OCI-LY1 (cell line): Measurements from ENCODE around the gene ALG9.

Experiments
- H2AFZ ChIP-seq: fragments of 200-600 bp; sonication (generic), shearing (Covaris generic); 2 replicates; pipeline ENCODE4 v1.6.0; 2014; ENCODE audit warnings: antibody characterized with exemption, mild to moderate bottlenecking, low read length
- H3F3A ChIP-seq: fragments of 200-600 bp; sonication (generic), shearing (Covaris generic); 2 replicates; pipeline ENCODE4 v1.6.0; 2014; ENCODE audit warnings: mild to moderate bottlenecking, antibody characterized with exemption, low read length, moderate library complexity; ENCODE audit not compliant: insufficient read depth
- H3K27ac ChIP-seq: fragments of 200-600 bp; sonication (generic); 2 replicates; pipeline ENCODE4 v1.5.1; 2014; ENCODE audit warnings: low read length, mixed run types, mild to moderate bottlenecking, low read depth; ENCODE audit not compliant: poor library complexity, severe bottlenecking
- H3K27me3 ChIP-seq: fragments of 200-600 bp; sonication (generic); 2 replicates; pipeline ENCODE4 v1.6.0; 2014; ENCODE audit warnings: antibody characterized with exemption, mild to moderate bottlenecking, low read length, moderate library complexity; ENCODE audit not compliant: insufficient read depth
- H3K36me3 ChIP-seq: fragments of 200-600 bp; sonication (generic); 2 replicates; pipeline ENCODE4 v1.6.1; 2014; ENCODE audit warnings: mild to moderate bottlenecking, antibody characterized with exemption, low read length, moderate library complexity, mixed read lengths; ENCODE audit not compliant: insufficient read depth
- H3K4me1 ChIP-seq: fragments of 200-600 bp; sonication (generic); 2 replicates; pipeline ENCODE4 v1.5.1; 2014; ENCODE audit warnings: mild to moderate bottlenecking, low read length, moderate library complexity; ENCODE audit not compliant: insufficient read depth, severe bottlenecking
- H3K4me2 ChIP-seq: fragments of 200-600 bp; sonication (generic), shearing (Covaris generic); 2 replicates; pipeline ENCODE4 v1.6.1; 2014; ENCODE audit warnings: low read length
- H3K4me3 ChIP-seq: fragments of 200-600 bp; sonication (generic); 2 replicates; pipeline ENCODE4 v1.5.1; 2014; ENCODE audit warnings: low read length, low read depth, mild to moderate bottlenecking, mixed read lengths; ENCODE audit not compliant: poor library complexity, severe bottlenecking
- H3K79me2 ChIP-seq: fragments of 200-600 bp; shearing (Covaris generic); 2 replicates; pipeline ENCODE4 v1.6.1; 2016; ENCODE audit warnings: mixed run types, low read length, mixed read lengths; ENCODE audit not compliant: insufficient read depth
- H3K9ac ChIP-seq: fragments of 200-600 bp; sonication (generic), shearing (Covaris generic); 2 replicates; pipeline ENCODE4 v1.6.1; 2014; ENCODE audit warnings: mild to moderate bottlenecking, low read length, mixed read lengths
- H3K9me2 ChIP-seq: fragments of 200-600 bp; sonication (generic), shearing (Covaris generic); 2 replicates; pipeline ENCODE4 v1.6.1; 2014; ENCODE audit warnings: low read depth, mild to moderate bottlenecking, low read length, mixed read lengths
- H3K9me3 ChIP-seq: fragments of 200-600 bp; shearing (Covaris generic); 2 replicates; pipeline ENCODE4 v1.6.1; 2014; ENCODE audit warnings: low read length, mixed read lengths
- H4K20me1 ChIP-seq: fragments of 200-600 bp; sonication (generic), shearing (Covaris generic); 2 replicates; pipeline ENCODE4 v1.6.0; 2016; ENCODE audit warnings: mild to moderate bottlenecking, low read length; ENCODE audit not compliant: insufficient read depth
- EZH2 ChIP-seq: fragments of 200-600 bp; sonication (generic), shearing (Covaris generic); IDR thresholded peaks from 2 replicates; pipeline ENCODE4 v1.8.0; 2017; ENCODE audit warnings: borderline replicate concordance, mixed run types, mild to moderate bottlenecking, antibody characterized with exemption, low read length, moderate library complexity, mixed read lengths
- TF ChIP-seq, protein P1 (sequence below): fragments of 200-600 bp; sonication (generic), shearing (Covaris generic); IDR thresholded peaks from 2 replicates; pipeline ENCODE4 v1.5.1; 2017; ENCODE audit warnings: mild to moderate bottlenecking, antibody characterized with exemption, low read length, moderate library complexity, mixed read lengths

The ALG9 gene

DNA sequence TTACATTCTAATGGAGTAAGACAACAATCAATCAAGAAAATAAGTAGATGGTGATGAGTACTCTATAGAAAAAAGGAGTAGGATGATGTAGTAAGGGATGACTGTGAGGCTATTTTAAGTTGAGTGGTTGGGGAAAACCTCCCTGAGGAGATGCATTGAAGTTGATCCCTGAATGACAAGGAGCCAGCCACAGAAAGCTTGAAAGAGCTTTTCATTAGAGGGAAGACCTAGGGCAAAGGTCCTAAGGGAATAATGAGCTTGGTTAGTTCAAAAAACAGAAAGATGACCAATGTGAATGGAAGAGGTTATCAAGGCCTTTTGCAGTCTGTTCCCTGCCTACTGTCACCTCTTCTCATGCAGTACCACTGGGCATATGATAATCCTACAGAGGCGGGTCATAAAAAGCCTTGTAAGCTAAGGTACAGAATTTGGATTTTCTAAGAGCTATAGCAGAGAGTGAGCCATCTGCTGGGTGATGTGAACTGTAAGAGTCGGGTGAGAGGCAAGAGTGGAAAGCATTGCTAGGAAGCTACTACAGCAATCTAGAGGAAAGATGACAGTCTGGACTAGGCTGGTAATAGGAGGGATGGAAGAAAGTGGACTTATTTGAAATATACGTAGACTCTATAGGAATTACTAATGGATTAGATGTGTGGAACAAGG lies 108.3 kb downstream of the ALG9 start:
- Histone ChIP-seq H3K79me2 (peaks cover 10% of the 10 kb centered on the region), H3K36me3 (peaks cover 65% of the 10 kb centered on the region)

DNA sequence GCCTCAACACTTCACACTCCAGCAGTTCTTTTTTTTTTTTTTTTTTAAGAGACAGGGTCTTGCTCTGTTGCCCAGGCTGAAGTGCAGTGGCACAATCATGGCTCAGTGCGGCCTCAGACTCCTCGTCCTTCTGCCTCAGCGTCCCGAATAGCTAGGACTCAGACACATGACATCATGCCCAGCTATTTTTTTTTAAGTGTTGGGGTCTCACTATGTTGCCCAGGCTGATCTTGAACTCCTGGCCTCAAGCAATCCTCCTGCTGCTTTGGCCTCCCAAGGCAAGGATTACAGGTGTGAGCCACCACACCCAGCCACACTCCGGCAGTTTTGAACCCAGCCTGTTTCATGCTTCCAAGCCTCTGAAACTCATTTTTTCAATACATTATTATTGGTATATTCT lies 108.9 kb downstream of the ALG9 start:
- no peaks in the 10 kb centered on the region for H3F3A ChIP-seq
- no peak overlapping the region for H3K4me3 ChIP-seq
- H3K9me3 ChIP-seq: no peaks in the 10 kb centered on the region
- H2AFZ ChIP-seq: no peak overlapping the region
- no peaks in the 10 kb centered on the region for H3K27me3 ChIP-seq
- H3K79me2 ChIP-seq: peaks cover 10% of the 10 kb centered on the region
- peaks cover 71% of the 10 kb centered on the region for H3K36me3 ChIP-seq
- no peak for TF ChIP-seq EZH2
- TF ChIP-seq, protein P1, sequence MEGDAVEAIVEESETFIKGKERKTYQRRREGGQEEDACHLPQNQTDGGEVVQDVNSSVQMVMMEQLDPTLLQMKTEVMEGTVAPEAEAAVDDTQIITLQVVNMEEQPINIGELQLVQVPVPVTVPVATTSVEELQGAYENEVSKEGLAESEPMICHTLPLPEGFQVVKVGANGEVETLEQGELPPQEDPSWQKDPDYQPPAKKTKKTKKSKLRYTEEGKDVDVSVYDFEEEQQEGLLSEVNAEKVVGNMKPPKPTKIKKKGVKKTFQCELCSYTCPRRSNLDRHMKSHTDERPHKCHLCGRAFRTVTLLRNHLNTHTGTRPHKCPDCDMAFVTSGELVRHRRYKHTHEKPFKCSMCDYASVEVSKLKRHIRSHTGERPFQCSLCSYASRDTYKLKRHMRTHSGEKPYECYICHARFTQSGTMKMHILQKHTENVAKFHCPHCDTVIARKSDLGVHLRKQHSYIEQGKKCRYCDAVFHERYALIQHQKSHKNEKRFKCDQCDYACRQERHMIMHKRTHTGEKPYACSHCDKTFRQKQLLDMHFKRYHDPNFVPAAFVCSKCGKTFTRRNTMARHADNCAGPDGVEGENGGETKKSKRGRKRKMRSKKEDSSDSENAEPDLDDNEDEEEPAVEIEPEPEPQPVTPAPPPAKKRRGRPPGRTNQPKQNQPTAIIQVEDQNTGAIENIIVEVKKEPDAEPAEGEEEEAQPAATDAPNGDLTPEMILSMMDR: no peak
- H3K9ac ChIP-seq: no peak overlapping the region
- peaks cover 26% of the 10 kb centered on the region for H3K4me1 ChIP-seq
- H3K4me2 ChIP-seq: no peak overlapping the region
- no peaks in the 10 kb centered on the region for H3K9me2 ChIP-seq
- no peaks in the 10 kb centered on the region for H4K20me1 ChIP-seq
- H3K27ac ChIP-seq: no peak overlapping the region

More for the DNA sequence above, 108.3 kb downstream of the ALG9 start:
- Histone ChIP-seq H3K9me2 (no peaks in the 10 kb centered on the region), H3K4me3 (no peak overlapping the region), H3K9me3 (no peaks in the 10 kb centered on the region), H4K20me1 (no peaks in the 10 kb centered on the region), H3K9ac (no peak overlapping the region), H3F3A (no peaks in the 10 kb centered on the region), H2AFZ (no peak overlapping the region), H3K27ac (no peak overlapping the region), H3K27me3 (no peaks in the 10 kb centered on the region), H3K4me2 (no peak overlapping the region), H3K4me1 (peaks cover 26% of the 10 kb centered on the region)
- no peak for TF ChIP-seq EZH2
- TF ChIP-seq, protein P1: peak; percentile 35; the same call in 1 of the 2 replicates

DNA sequence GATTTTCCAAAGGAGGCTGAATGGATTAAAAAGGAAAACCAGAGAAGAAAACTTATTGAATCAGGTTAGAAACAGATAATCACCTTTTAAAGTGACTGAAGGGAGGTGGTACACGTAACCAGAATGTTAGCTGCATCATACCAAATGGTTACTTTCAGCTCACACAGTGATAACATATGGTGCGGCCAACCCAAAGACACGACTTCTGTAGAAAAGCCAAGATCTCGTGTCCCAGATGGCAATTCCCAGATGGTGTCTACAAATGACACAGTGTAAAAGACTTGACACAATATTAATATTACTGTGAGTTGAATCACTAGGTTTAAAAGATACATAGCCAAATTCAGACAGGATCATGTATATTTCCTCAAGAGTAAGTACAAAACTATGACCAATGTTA lies 110.3 kb downstream of the ALG9 start:
- H3K4me1 ChIP-seq: peaks cover 16% of the 10 kb centered on the region
- no peak overlapping the region for H3K9ac ChIP-seq
- no peak for TF ChIP-seq EZH2
- TF ChIP-seq, protein P1: no peak
- no peak overlapping the region for H2AFZ ChIP-seq
- no peaks in the 10 kb centered on the region for H3F3A ChIP-seq
- H3K4me3 ChIP-seq: no peak overlapping the region
- H3K9me3 ChIP-seq: no peaks in the 10 kb centered on the region
- H3K27ac ChIP-seq: no peak overlapping the region
- peaks cover 86% of the 10 kb centered on the region for H3K36me3 ChIP-seq
- no peaks in the 10 kb centered on the region for H4K20me1 ChIP-seq
- H3K9me2 ChIP-seq: no peaks in the 10 kb centered on the region
- H3K4me2 ChIP-seq: no peak overlapping the region
- H3K27me3 ChIP-seq: no peaks in the 10 kb centered on the region
- H3K79me2 ChIP-seq: peaks cover 10% of the 10 kb centered on the region
